ENCODE measurements around the gene GLP1R.

The GLP1R gene

DNA sequence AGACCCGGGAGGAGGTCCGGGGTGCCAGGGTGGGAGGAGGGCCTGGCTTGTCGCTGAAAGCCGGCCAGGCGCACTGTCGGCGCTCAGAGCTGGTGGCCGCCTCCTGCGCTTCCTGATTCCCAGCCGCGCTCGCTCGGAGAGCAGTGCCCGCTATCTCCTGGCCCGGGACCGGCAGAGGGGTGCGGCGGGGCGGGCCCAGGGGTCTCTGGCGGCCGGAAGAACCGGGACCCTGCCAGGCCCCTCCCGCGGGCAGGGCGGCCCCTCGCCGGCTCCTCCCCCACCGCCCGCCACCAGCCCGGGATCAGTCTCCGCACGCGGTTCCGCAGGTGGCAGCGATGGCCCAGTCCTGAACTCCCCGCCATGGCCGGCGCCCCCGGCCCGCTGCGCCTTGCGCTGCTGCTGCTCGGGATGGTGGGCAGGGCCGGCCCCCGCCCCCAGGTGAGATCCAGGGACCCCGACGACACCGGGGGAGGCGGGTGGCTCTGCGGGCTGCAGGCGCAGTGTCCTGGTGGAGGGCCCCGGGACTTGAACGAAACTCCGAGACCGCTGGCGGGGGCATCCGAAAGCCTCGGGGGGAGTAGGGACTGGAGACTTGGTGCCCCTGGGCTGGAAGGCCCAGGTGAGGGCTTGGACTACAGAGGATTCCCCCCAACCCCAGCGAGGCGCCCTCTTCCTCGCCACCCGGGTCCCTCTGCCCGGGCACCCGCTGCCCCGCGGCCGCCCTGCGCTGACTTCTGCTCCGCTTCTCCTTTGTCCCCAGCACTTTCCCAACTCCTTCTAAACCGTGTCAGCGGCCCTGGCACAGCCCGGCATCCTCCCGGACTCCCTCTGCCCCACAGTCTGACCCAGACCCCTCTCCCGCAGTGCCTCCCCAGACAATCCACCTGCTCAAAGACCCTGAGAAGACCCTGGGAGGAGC, at the start of gene GLP1R:
TSS of gene GLP1R (plus strand) at position 301 of the 919 bp plus-strand sequence. CDS start at position 361, 60 bp downstream.
- DNase-seq, result no peak

DNA sequence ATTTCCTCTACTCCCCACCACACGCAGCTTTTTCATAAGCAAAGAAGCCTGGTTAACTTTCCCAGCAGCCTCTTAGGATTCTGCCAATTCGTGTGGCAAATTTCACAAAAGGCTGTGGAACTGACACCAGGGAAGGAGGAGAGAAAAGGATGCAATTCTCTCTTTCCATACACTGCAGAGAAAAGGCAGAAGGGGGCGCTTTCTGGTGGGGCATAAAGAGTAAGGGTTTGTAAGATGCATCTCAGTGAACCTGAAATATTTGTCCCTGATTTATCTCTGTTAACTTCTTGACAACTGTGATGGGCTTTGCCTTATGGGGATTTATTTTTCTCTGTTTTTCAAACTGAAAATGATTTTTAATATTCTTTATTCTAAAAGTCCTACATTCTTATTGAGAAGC, 45.5 kb upstream of the GLP1R start:
- DNase-seq, result peak; percentile 19

DNA sequence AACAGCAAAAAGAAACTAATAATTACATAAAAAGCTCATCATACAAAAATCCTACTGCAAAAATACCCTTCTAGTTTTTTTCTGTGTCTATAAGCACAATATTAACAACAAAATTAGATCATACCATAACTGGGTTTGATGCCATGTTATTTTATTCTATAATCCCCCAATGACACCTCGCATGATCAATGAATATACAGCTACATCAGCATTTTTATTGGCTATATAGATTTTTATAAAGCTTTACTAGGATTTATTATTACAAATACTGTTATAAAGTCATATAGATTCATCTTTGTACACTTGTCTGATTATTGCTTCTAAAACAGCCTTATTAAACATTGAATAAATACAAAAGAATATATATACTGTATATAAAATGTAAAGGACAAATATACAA, 45.1 kb upstream of the GLP1R start:
- no peak for DNase-seq

GRCh38 chr6:39004801-39005200, 43.8 kb upstream of the GLP1R start:
- no peak for DNase-seq

- peak; percentile 91 for DNase-seq
These were observed 42.8 kb upstream of the GLP1R start for GRCh38 chr6:39005774-39006173.

DNA sequence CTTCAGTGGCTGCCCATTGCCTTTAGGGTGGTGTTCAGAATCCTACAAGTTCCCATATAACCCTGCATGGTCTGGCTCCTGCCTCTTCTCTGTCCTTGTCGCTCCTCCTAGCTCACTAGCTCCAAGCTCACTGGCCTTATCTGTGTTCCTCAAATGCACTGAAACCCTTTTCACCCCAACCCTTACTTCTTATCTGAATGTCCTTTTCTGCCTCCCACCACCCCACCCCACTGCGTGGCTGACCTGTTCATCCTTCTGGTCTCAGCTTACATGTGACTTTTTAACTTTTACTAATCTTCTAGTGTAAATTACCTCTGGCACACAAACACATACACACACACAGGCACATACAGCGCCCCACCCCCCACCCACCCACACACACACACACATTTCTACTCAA, 41.0 kb upstream of the GLP1R start:
- DNase-seq, result no peak

GRCh38 chr6:39008737-39009136, 39.8 kb upstream of the GLP1R start:
- no peak for DNase-seq

GRCh38 chr6:39009476-39009875, 39.1 kb upstream of the GLP1R start:
- DNase-seq, result no peak

- no peak for DNase-seq
These were observed 31.6 kb upstream of the GLP1R start for GRCh38 chr6:39016839-39017546.

- no peak for DNase-seq
These were observed 31.1 kb upstream of the GLP1R start for GRCh38 chr6:39017547-39017880.

DNA sequence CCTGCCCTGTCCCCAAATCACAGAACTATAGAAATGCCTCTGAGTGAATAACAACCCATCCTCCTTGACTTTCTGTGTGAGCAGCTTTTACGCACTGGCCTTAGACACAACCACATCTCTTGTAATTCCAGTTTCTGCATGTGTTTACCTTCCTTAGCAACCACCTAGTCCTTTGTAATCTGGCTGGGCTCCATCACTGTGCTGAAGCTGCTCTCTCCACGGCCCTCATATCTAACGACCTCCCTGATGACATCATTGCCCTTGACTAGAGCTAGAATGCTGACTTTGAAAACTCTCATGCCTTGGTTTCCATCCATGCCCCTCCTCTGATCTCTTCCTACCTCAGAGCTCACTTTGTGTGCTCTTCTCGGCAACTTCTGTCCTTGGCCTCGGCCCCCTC, 30.5 kb upstream of the GLP1R start:
- peak; percentile 98 for DNase-seq

DNA sequence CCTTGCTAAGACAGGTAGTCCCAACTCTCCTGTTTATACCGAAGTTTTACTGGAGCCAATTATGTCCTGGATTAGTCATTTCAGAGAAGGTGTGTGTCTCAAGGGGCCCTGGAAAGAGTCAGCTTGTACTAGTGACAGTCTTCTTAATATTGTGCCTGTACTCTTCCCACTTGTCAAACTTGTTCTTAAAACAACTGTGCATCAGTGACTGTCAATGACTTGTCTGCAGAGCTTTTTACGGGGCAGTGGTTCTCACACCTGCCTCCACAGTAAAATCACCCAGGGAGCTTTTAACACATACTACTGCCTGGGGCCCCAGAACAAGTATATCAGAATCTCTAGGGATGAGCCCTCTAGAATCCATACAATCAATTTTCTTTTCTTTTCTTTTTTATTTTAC, 28.4 kb upstream of the GLP1R start:
- no peak for DNase-seq

DNA sequence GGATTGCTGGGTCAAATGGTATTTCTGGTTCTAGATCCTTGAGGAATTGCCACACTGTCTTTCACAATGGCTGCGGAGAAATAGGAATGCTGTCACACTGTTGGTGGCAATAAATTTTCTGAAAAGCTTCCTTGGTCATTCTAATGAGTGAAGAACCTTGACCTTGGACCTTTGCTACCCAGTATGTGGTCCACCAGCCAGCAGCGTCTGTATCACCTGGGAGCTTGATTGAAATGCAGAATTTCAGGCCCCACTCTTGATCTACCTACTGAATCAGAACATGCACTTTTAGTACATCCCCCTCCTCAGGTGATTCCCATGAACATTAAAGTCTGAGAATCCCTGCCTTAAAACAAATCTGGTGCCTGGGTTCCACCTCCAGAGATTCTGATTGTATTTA, 27.5 kb upstream of the GLP1R start:
- DNase-seq, result no peak

GRCh38 chr6:39021779-39022178, 26.8 kb upstream of the GLP1R start:
- DNase-seq, result no peak

DNA sequence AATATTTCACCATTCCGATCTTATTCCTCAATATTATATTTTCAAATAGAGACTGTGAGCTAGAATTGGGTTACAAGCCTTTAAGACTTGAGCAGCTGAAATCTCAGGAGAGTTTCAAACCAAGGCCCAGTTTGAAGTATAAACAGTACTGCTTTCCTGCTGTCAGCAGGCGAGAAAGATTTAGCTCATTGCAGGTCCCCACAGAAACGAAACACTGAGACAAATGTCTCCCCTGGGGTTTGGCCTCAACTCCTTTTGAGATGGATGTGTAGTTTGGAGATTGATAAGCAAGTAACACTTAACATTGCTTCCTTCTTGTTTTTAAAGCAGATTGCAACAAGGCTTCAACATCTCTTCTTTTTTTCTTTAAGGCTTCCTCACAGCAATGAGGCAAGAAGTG, 22.4 kb upstream of the GLP1R start:
- DNase-seq, result no peak

- no peak for DNase-seq
These were observed 19.2 kb upstream of the GLP1R start for GRCh38 chr6:39029156-39030011.

- no peak for DNase-seq
These were observed 12.9 kb upstream of the GLP1R start for GRCh38 chr6:39035681-39036080.

- no peak for DNase-seq
These were observed 11.5 kb upstream of the GLP1R start for GRCh38 chr6:39037082-39037508.

GRCh38 chr6:39037707-39038106, 10.9 kb upstream of the GLP1R start:
- DNase-seq, result no peak

DNA sequence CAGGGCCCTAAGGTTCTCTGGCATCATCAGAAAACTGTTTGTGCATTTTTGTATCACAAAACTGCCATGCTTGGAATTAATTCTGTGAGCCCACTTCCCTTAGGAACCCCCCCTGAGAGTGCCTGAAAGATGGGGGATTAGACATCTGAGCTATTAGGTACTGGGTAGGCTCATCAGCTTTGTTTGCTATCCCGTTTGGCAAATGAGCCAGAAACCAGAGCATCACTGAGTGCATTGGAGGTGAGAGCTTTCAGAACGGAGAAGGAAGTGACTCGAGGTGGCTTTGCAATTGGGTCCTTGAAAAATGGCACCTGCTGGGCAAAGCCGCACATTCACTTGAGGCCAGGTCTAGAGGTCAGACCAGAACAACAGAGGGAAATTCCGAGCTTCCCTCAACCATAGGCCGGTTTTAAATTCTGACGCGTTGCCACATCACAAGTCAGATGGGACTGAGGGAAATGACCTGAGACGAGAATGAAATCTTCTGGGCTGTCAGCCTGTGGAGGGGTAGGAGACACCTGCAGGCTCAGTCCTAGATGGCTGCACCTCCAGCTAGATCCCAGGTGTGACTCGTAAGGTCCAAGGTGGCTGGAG, 8.4 kb upstream of the GLP1R start:
- DNase-seq, result peak; percentile 25

DNA sequence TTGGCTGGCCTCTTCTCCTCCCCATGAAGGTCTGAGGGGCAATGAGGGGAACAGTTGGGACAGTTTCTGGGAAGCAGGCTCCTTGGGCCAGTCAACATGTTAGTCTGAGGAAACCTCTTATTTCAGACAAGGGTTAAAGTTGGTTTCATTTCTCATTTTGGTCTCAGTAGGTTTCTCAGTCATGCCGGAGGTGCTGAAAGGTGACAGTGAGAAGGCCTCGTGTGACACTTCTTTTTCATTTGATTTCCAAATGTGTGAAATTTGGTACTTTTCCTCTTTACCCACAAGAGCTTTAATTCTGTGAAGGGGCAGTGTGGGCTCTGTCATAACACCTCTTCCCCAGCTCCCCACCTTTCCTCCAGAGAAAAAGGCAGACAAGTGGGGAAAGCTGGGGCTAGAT, 7.5 kb upstream of the GLP1R start:
- DNase-seq, result no peak

- no peak for DNase-seq
These were observed 4.8 kb upstream of the GLP1R start for GRCh38 chr6:39043776-39044175.

DNA sequence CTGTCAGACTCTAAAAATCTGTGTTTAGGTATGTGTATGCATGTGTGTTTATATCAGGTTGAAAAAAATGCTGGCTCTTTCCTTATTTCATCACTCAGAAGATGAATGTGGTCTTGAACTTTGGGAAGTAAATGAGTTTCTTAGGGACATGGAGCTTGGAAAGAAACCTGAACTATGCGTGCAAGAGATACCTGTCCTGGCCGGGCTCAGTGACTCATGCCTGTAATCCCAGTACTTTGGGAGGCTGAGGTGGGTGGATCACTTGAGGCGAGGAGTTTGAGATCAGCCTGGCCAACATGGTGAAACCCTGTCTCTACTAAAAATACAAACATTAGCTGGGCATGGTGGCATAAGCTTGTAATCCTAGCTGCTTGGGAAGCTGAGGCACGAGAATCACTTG, 4.4 kb upstream of the GLP1R start:
- no peak for DNase-seq
